Stimulated activated CD4-positive, alpha-beta T cell treated with anti-CD3 and anti-CD28 coated beads, Interleukin-4, amount 100 ng/mL, for 4 hours (primary cell): ENCODE results near the gene ATG13.

ENCODE experiments used
- DNase-seq, 2 experiments: peaks; one replicate each; pipeline ENCODE4 v3.0.0-alpha.2; 2020

The ATG13 gene

GRCh38 chr11:46609386-46609785 is 8.0 kb upstream of the ATG13 start:
- no peak for DNase-seq

- DNase-seq: no peak
Measured at GRCh38 chr11:46611526-46612304, 5.6 kb upstream of the ATG13 start.

GRCh38 chr11:46612326-46612725 is 5.0 kb upstream of the ATG13 start:
- DNase-seq: no peak

- DNase-seq: no peak
Measured at GRCh38 chr11:46615756-46616155, 1.6 kb upstream of the ATG13 start.

- DNase-seq: no peak
Measured at GRCh38 chr11:46616551-46617133, 711 bp upstream of the ATG13 start.

- DNase-seq: no peak
Measured at GRCh38 chr11:46617972-46618314, 590 bp downstream of the ATG13 start.

- DNase-seq: no peak
Measured at GRCh38 chr11:46618837-46619236, 1.5 kb downstream of the ATG13 start.

- DNase-seq: no peak
Measured at GRCh38 chr11:46625406-46625805, 8.1 kb downstream of the ATG13 start.

GRCh38 chr11:46628961-46629360 is 11.6 kb downstream of the ATG13 start:
- no peak for DNase-seq

- no peak for DNase-seq
Measured at GRCh38 chr11:46630237-46630636, 12.9 kb downstream of the ATG13 start.

- no peak for DNase-seq
Measured at GRCh38 chr11:46631676-46632075, 14.3 kb downstream of the ATG13 start.

- no peak for DNase-seq
Measured at GRCh38 chr11:46632502-46632901, 15.1 kb downstream of the ATG13 start.

- DNase-seq: no peak
Measured at GRCh38 chr11:46633291-46634217, 16.2 kb downstream of the ATG13 start.

- no peak for DNase-seq
Measured at GRCh38 chr11:46635557-46636139, 18.3 kb downstream of the ATG13 start.

- no peak for DNase-seq
Measured at GRCh38 chr11:46637546-46637945, 20.2 kb downstream of the ATG13 start.

- DNase-seq: no peak
Measured at GRCh38 chr11:46639197-46639839, 22.0 kb downstream of the ATG13 start.

GRCh38 chr11:46640036-46640788 is 22.9 kb downstream of the ATG13 start:
- DNase-seq: no peak

GRCh38 chr11:46641639-46642038 is 24.3 kb downstream of the ATG13 start:
- no peak for DNase-seq

- DNase-seq: no peak
Measured at GRCh38 chr11:46642627-46643335, 25.4 kb downstream of the ATG13 start.

GRCh38 chr11:46643531-46643930 is 26.2 kb downstream of the ATG13 start:
- no peak for DNase-seq

GRCh38 chr11:46643986-46644385 is 26.6 kb downstream of the ATG13 start:
- no peak for DNase-seq
